ENCODE results near the gene FAM124A. TPM values are rescaled to one million over a fixed set of nuclear protein-coding genes. Genes with fewer than 3 reads are reported as not detected.
"Not testable (repeated sequence)": the region's sequence is repeated elsewhere in the genome, so short reads cannot be mapped to it uniquely, and the experiment has no call there.

The FAM124A gene
- total and polyA plus RNA-seq, 12 donors = 2.1 to 14.0 (median 7.0) TPM

GRCh38 chr13:51284339-51284738 lies 62.1 kb downstream of the FAM124A start:
- 94 to 97% methylated on average over 3 of the region's 3 CpGs for WGBS, 2 donors

GRCh38 chr13:51286135-51287002 lies 64.2 kb downstream of the FAM124A start:
- Histone ChIP-seq H3K27me3 (no peaks in the 10 kb centered on the region), H3K4me1 (peaks cover 0 to 22% (median 3%) of the 10 kb centered on the region in 9 donors), H3K36me3 (peaks cover 0 to 3% (median 0%) of the 10 kb centered on the region in 9 donors), H3K27ac (no peak overlapping the region), H3K4me3 (no peak overlapping the region), H3K9me3 (no peaks in the 10 kb centered on the region)
- peak; percentile 83 to 96 (median 95) for TF ChIP-seq CTCF (IDR thresholded peaks at IDR 0.05)
- ATAC-seq (peak; percentile 80 to 88 (median 84)), DNase-seq (peak; percentile 74 to 83)
- 38 to 42% methylated on average over 13 of the region's 13 CpGs for WGBS, 2 donors
- intact Hi-C loops (cut with DNase I) = loop anchor here (1.0 to 5.0 kb wide), 11 partner anchors 64 to 162 kb away; partner anchors contain the start of gene FAM124A (in 6 of the 10)

More at GRCh38 chr13:51284339-51284738, 62.1 kb downstream of the FAM124A start:
- Histone ChIP-seq H3K4me1 (peaks cover 0 to 20% (median 2%) of the 10 kb centered on the region in 9 donors), H3K27me3 (no peaks in the 10 kb centered on the region), H3K9me3 (no peaks in the 10 kb centered on the region), H3K4me3 (no peak overlapping the region), H3K27ac (no peak overlapping the region), H3K36me3 (peaks cover 0 to 12% (median 0%) of the 10 kb centered on the region in 9 donors)
- ATAC-seq (no peak), DNase-seq (no peak)
- intact Hi-C loops (cut with DNase I) = loop anchor here in 4 of 10 donors (2.0 to 5.0 kb wide), 3 partner anchors 42 to 62 kb away; partner anchors contain the start of gene FAM124A (in 3 of the 4)
- TF ChIP-seq CTCF (IDR thresholded peaks at IDR 0.05) = no peak

GRCh38 chr13:51287758-51288157 lies 65.6 kb downstream of the FAM124A start:
- intact Hi-C loops (cut with DNase I) = loop anchor here in 9 of 10 donors (2.0 to 5.0 kb wide), 8 partner anchors 65 to 163 kb away; partner anchors contain the start of gene FAM124A (in 4 of the 9)
- Histone ChIP-seq H3K36me3 (no peaks in the 10 kb centered on the region), H3K27ac (no peak overlapping the region), H3K4me1 (peaks cover 0 to 25% (median 13%) of the 10 kb centered on the region in 9 donors), H3K27me3 (no peaks in the 10 kb centered on the region), H3K9me3 (no peaks in the 10 kb centered on the region), H3K4me3 (no peak overlapping the region)
- no peak for TF ChIP-seq CTCF (IDR thresholded peaks at IDR 0.05)
- ATAC-seq (no peak), DNase-seq (no peak)
- 90 to 95% methylated on average over 4 of the region's 4 CpGs for WGBS, 2 donors

- 77 to 88% methylated on average over 1 of the region's 1 CpG for WGBS, 2 donors
- intact Hi-C loops (cut with DNase I) = loop anchor here in 4 of 10 donors (5.0 kb wide), 4 partner anchors 66 to 161 kb away; partner anchors contain the start of gene FAM124A (in 1 of the 4)
- not testable (repeated sequence) for ATAC-seq, DNase-seq, H3K27ac ChIP-seq, H3K36me3 ChIP-seq, H3K27me3 ChIP-seq, H3K9me3 ChIP-seq, H3K4me3 ChIP-seq
- peaks cover 0 to 26% (median 12%) of the 10 kb centered on the region in 9 donors for H3K4me1 ChIP-seq
Observed at GRCh38 chr13:51288254-51288653, 66.1 kb downstream of the FAM124A start.

All from heart right ventricle (tissue), 16 donors.